ENCODE measurements around the gene APLNR.
A peak's percentile ranks its signal among the peaks of the same experiment; 100 is the strongest.

DNA sequence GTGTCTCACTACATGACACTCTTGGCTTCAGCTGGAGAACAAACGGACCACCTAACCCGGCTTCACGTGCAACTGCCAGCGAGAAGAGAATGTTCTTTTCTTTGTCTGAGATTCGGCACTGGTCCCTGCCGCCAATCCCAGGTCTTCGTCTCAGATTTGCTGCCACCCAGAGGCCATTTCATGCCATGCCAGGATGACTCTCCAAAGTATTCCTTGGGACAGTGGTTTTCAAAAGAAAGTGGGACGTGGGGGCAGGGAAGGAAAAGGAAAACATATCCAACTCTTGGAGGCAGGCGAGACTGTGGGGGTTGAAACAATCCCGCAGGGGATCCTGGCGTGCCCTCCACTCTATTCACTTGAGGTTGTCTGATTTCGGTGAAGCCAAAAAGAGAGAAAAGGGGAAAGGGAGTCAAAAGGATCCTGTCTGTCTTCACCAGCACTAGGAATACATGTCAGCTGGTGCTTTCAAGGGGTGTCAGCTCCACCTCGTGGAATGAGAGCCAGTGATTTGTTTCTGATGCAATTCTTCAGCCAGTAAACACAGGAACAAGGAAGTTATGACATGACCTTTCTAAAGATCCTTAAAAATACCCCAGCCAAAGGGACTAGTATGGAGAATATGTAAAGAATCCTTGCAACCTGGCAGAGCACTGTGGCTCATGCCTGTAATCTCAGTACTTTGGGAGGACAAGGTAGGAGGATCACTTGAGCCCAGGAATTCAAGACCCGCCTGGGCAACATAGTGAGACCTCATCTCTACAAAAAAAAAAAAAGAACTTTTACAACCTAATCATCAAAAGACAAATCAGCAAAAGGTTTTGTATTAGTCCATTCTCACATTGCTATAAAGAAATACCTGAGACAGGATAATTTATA is 41.0 kb upstream of the APLNR start:
- TF ChIP-seq CHD2 (IDR thresholded peaks at IDR 0.05; ENCODE audit: low read length, partially characterized antibody) = peak; percentile 50
- TF ChIP-seq, protein P1, sequence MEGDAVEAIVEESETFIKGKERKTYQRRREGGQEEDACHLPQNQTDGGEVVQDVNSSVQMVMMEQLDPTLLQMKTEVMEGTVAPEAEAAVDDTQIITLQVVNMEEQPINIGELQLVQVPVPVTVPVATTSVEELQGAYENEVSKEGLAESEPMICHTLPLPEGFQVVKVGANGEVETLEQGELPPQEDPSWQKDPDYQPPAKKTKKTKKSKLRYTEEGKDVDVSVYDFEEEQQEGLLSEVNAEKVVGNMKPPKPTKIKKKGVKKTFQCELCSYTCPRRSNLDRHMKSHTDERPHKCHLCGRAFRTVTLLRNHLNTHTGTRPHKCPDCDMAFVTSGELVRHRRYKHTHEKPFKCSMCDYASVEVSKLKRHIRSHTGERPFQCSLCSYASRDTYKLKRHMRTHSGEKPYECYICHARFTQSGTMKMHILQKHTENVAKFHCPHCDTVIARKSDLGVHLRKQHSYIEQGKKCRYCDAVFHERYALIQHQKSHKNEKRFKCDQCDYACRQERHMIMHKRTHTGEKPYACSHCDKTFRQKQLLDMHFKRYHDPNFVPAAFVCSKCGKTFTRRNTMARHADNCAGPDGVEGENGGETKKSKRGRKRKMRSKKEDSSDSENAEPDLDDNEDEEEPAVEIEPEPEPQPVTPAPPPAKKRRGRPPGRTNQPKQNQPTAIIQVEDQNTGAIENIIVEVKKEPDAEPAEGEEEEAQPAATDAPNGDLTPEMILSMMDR (IDR thresholded peaks at IDR 0.05) = peak; percentile 90
- TF ChIP-seq TAF1 (IDR thresholded peaks at IDR 0.05; ENCODE audit: borderline replicate concordance, low read depth, low read length) = no peak; the same call in 1 of the 2 replicates
- TF ChIP-seq, protein P2, sequence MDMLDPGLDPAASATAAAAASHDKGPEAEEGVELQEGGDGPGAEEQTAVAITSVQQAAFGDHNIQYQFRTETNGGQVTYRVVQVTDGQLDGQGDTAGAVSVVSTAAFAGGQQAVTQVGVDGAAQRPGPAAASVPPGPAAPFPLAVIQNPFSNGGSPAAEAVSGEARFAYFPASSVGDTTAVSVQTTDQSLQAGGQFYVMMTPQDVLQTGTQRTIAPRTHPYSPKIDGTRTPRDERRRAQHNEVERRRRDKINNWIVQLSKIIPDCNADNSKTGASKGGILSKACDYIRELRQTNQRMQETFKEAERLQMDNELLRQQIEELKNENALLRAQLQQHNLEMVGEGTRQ (IDR thresholded peaks at IDR 0.05; ENCODE audit: borderline replicate concordance, low read depth, low read length) = no peak
- TF ChIP-seq SMC3 (IDR thresholded peaks at IDR 0.05; ENCODE audit: low read depth, low read length) = peak; percentile 71
- TF ChIP-seq MEF2A (IDR thresholded peaks at IDR 0.05; ENCODE audit: borderline replicate concordance, low read depth) = no peak
- peak; percentile 73 for TF ChIP-seq RAD21 (IDR thresholded peaks at IDR 0.05; ENCODE audit: low read length)
